Measurements from ENCODE around the gene SNX19.

GRCh38 chr11:130861283-130861682, 55.0 kb downstream of the SNX19 start:
- TF ChIP-seq, protein P1, sequence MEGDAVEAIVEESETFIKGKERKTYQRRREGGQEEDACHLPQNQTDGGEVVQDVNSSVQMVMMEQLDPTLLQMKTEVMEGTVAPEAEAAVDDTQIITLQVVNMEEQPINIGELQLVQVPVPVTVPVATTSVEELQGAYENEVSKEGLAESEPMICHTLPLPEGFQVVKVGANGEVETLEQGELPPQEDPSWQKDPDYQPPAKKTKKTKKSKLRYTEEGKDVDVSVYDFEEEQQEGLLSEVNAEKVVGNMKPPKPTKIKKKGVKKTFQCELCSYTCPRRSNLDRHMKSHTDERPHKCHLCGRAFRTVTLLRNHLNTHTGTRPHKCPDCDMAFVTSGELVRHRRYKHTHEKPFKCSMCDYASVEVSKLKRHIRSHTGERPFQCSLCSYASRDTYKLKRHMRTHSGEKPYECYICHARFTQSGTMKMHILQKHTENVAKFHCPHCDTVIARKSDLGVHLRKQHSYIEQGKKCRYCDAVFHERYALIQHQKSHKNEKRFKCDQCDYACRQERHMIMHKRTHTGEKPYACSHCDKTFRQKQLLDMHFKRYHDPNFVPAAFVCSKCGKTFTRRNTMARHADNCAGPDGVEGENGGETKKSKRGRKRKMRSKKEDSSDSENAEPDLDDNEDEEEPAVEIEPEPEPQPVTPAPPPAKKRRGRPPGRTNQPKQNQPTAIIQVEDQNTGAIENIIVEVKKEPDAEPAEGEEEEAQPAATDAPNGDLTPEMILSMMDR (IDR thresholded peaks at IDR 0.05 in 4 of 5, conservative IDR thresholded peaks at IDR 0.05 in 1 of 5), result no peak
- no peak for TF ChIP-seq POLR2A (IDR thresholded peaks at IDR 0.05)

Measured in gastrocnemius medialis (tissue), 4 donors.